CD8-positive, alpha-beta memory T cell (primary cell): Measurements from ENCODE around the gene PRCC. TPM values are rescaled to one million over a fixed set of nuclear protein-coding genes. Genes with fewer than 3 reads are reported as not detected.

Experiments used
- CTCF ChIA-PET: fragments of 350-600 bp; sonication (Branson Sonifier 250); formaldehyde crosslinking; loops from one replicate; lab custom pipeline; 2021; ENCODE audit warnings: antibody characterized with exemption; lab: Charles Lee
- POLR2A ChIA-PET: fragments of 350-600 bp; sonication (Branson Sonifier 250); formaldehyde crosslinking; loops from one replicate; lab custom pipeline; 2021; ENCODE audit warnings: antibody characterized with exemption; lab: Charles Lee
- DNase-seq, 5 donors: peaks; one replicate each; pipeline versions ENCODE4 v3.0.0 to v3.0.0-alpha.2; 2020 to 2022; ENCODE audit warnings: mixed read lengths in 1 of 5
- H3K27ac ChIP-seq: one replicate; pipeline ENCODE4 v1.7.0; 2013; ENCODE audit warnings: low read depth, mild to moderate bottlenecking, low read length, moderate library complexity
- H3K27me3 ChIP-seq: 2 replicates; pipeline ENCODE4 v1.7.0; 2013; ENCODE audit warnings: low read length, mild to moderate bottlenecking; ENCODE audit not compliant: insufficient read depth, poor library complexity, severe bottlenecking
- H3K36me3 ChIP-seq: 2 replicates; pipeline ENCODE4 v1.7.0; 2013; ENCODE audit warnings: mild to moderate bottlenecking, low read length, moderate library complexity; ENCODE audit not compliant: insufficient read depth
- H3K4me1 ChIP-seq: 2 replicates; pipeline ENCODE4 v1.7.0; 2013; ENCODE audit warnings: mild to moderate bottlenecking, low read length, moderate library complexity; ENCODE audit not compliant: insufficient read depth
- H3K4me3 ChIP-seq: 2 replicates; pipeline ENCODE4 v1.7.0; 2013; ENCODE audit warnings: mild to moderate bottlenecking, low read length
- H3K9me3 ChIP-seq: 2 replicates; pipeline ENCODE4 v1.7.0; 2013; ENCODE audit warnings: mild to moderate bottlenecking, low read length
- H3K27ac Mint-ChIP-seq, 8 donors: one replicate each; pipeline ENCODE4 v1.8.0; 2020 to 2021; ENCODE audit warnings: mixed read lengths in 8 of 8, mild to moderate bottlenecking in 6 of 8, inconsistent platforms in 3 of 8, moderate library complexity in 3 of 8
- H3K27me3 Mint-ChIP-seq, 2 donors: one replicate each; pipeline ENCODE4 v1.8.0; 2020 to 2021; ENCODE audit warnings: mixed read lengths in 2 of 2, mild to moderate bottlenecking in 1 of 2, moderate library complexity in 1 of 2
- H3K36me3 Mint-ChIP-seq, 3 donors: one replicate each; pipeline ENCODE4 v1.8.0; 2020 to 2021; ENCODE audit warnings: mixed read lengths in 3 of 3, inconsistent platforms in 1 of 3, mild to moderate bottlenecking in 1 of 3
- H3K4me1 Mint-ChIP-seq, 3 donors: one replicate each; pipeline ENCODE4 v1.8.0; 2020 to 2021; ENCODE audit warnings: mixed read lengths in 3 of 3, inconsistent platforms in 1 of 3, mild to moderate bottlenecking in 1 of 3
- H3K4me3 Mint-ChIP-seq, 7 donors: one replicate each; pipeline ENCODE4 v1.8.0; 2020 to 2021; ENCODE audit warnings: mixed read lengths in 7 of 7, mild to moderate bottlenecking in 6 of 7, moderate library complexity in 4 of 7, inconsistent platforms in 2 of 7
- H3K9me3 Mint-ChIP-seq, 5 donors: one replicate each; pipeline ENCODE4 v1.8.0; 2020 to 2022; ENCODE audit warnings: mixed read lengths in 5 of 5, mild to moderate bottlenecking in 3 of 5, moderate library complexity in 2 of 5, inconsistent platforms in 1 of 5
- polyA plus RNA-seq: library from polyadenylated mRNA; unstranded; fragments of 300-500 nt; fragmentation: Illumina TruSeq; gene quantifications from one replicate; pipeline ENCODE4 v1.2.3, GENCODE V29; 2021
- total RNA-seq, 2 experiments: library from RNA; stranded (reverse); gene quantifications; one replicate each; pipeline ENCODE4 v1.2.3, GENCODE V29; 2021

Gene PRCC, protein sequence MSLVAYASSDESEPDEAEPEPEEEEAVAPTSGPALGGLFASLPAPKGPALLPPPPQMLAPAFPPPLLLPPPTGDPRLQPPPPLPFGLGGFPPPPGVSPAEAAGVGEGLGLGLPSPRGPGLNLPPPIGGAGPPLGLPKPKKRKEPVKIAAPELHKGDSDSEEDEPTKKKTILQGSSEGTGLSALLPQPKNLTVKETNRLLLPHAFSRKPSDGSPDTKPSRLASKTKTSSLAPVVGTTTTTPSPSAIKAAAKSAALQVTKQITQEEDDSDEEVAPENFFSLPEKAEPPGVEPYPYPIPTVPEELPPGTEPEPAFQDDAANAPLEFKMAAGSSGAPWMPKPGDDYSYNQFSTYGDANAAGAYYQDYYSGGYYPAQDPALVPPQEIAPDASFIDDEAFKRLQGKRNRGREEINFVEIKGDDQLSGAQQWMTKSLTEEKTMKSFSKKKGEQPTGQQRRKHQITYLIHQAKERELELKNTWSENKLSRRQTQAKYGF
- total RNA-seq, result 100 to 1,000 TPM; 106 to 111 TPM
- 45.9 TPM for polyA plus RNA-seq

DNA sequence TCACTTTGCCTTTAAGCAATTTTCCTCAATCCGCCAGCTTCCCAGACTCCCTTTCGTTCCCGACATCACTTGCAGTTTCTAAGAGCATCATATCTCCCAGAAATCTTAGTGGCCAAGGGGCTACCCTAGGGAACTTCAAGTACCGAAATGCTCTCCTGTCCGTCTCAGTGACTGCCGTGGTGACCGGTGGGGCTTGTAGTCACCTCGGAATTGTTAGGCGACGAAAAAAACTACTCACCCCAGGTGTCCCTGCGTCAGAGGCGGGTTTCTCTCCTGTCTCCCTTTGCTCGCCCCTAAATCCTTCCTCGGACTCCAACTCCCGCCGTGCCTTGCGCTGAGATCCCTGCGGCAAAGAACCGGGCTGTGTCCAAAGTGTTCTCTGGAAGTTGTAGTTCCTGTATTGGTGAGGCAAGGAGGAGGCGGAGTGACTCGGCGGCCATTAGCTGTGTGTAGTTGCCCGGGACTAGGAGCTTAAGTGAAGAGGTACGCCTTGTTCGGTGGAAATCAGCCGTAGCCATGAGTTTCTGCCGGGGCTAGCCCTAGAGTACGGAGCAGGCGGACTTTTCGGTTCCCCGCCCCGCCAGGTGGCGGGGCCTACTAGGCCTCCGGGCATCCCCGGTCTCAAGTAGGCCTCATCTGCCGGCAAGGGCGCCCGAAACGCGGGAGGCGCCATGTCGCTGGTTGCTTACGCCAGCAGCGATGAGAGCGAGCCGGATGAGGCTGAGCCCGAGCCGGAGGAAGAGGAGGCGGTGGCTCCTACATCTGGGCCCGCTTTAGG, at the start of gene PRCC:
Gene PRCC, plus strand, starts transcription at position 435 of the 778 bp plus-strand sequence. Its CDS starts 237 bp downstream, at position 672.
- Mint-ChIP-seq H3K4me3 (no peak within 1 kb of the TSS), H3K27me3 (peaks cover 0 to 1% of the 10 kb centered on the region in 2 donors), H3K27ac (peak within 1 kb of the TSS in 2 of 8 donors; percentile 85 to 96), H3K9me3 (no peaks in the 10 kb centered on the region), H3K4me1 (peaks cover 28 to 46% (median 37%) of the 10 kb centered on the region in 3 donors), H3K36me3 (peaks cover 4 to 27% (median 4%) of the 10 kb centered on the region in 3 donors)
- Histone ChIP-seq H3K36me3 (peaks cover 12% of the 10 kb centered on the region), H3K9me3 (no peaks in the 10 kb centered on the region), H3K27ac (peak within 1 kb of the TSS; percentile 97), H3K27me3 (no peaks in the 10 kb centered on the region), H3K4me1 (peaks cover 42% of the 10 kb centered on the region), H3K4me3 (peak within 1 kb of the TSS; percentile 85)
- POLR2A ChIA-PET, result interaction anchor here (0.7 to 3.3 kb wide), 4 partner anchors 15 to 159 kb away, joined by 3 to 42 read pairs (median 22); partner anchors contain the start of genes HDGF, ISG20L2, METTL25B and MRPL24
- peak; percentile 93 to 99 (median 99) for DNase-seq
- CTCF ChIA-PET, result interaction anchor here (1.4 to 10.4 kb wide), 6 partner anchors 11 to 78 kb away, joined by 3 to 92 read pairs (median 8); partner anchors contain the start of genes HDGF, ISG20L2, METTL25B and MRPL24

DNA sequence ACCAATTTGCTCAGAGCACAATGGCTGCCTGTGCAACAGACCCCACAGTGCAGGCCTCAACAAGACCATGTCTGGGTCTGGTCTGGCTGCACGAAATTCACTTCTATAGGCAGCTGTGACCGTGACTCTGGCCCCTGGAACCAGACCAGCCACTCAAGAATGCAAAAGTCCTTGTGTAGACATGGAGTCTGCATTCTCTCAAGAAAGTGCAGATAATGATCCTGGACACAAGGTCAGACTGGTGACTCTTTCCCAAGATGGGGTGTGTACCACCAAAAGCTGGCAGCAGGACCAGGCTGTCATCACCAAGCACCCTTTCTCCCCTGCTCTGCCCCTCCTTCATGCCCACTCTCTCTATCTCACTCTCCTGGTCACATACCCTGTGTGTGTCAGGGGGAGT, 46.2 kb upstream of the PRCC start:
- no peaks in the 10 kb centered on the region for H3K9me3 Mint-ChIP-seq
- ChIA-PET CTCF (interaction anchor here (1.2 to 5.3 kb wide), 3 partner anchors 13 to 35 kb away, joined by 3 to 32 read pairs (median 3); no protein-coding TSS in a partner anchor), POLR2A (interaction anchor here (0.6 kb wide), 1 partner anchor 140 kb away, joined by 4 read pairs; the partner anchor contains the start of gene NTRK1)
- H3K4me1 ChIP-seq, result peaks cover 22% of the 10 kb centered on the region
- H3K27me3 Mint-ChIP-seq, result peaks cover 0 to 1% of the 10 kb centered on the region in 2 donors
- H3K27ac ChIP-seq, result no peak overlapping the region
- peak overlapping the region in 1 of 8 donors; percentile 46 for H3K27ac Mint-ChIP-seq
- no peak overlapping the region for H3K4me3 Mint-ChIP-seq
- peaks cover 18 to 20% (median 20%) of the 10 kb centered on the region in 3 donors for H3K4me1 Mint-ChIP-seq
- no peak for DNase-seq
- H3K9me3 ChIP-seq, result no peaks in the 10 kb centered on the region
- H3K4me3 ChIP-seq, result no peak overlapping the region
- no peaks in the 10 kb centered on the region for H3K27me3 ChIP-seq
- peaks cover 9 to 64% (median 15%) of the 10 kb centered on the region in 3 donors for H3K36me3 Mint-ChIP-seq
- peaks cover 44% of the 10 kb centered on the region for H3K36me3 ChIP-seq

DNA sequence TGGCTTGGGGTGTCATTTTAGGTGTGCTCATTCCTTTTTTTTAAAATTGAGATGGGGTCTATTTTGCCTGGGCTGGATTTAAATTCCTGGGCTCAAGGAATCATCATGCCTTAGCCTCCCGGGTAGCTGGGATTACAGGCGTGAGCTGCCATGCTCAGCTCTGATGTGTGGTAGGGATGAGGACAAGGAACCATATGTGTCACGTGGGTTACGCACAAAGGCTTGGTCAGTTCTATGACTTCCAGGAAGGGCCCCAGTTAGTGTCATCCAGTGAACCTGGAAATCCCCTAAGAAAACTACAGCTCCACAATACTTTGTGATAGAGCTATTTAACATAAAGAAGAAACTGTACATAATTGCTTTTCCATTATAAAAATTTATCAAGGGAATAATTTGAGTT, 45.8 kb upstream of the PRCC start:
- H3K4me1 Mint-ChIP-seq, result peaks cover 16 to 20% (median 20%) of the 10 kb centered on the region in 3 donors
- Histone ChIP-seq H3K27ac (no peak overlapping the region), H3K4me3 (no peak overlapping the region), H3K36me3 (peaks cover 44% of the 10 kb centered on the region), H3K27me3 (no peaks in the 10 kb centered on the region), H3K9me3 (no peaks in the 10 kb centered on the region), H3K4me1 (peaks cover 26% of the 10 kb centered on the region)
- H3K36me3 Mint-ChIP-seq, result peaks cover 9 to 63% (median 14%) of the 10 kb centered on the region in 3 donors
- peaks cover 0 to 1% of the 10 kb centered on the region in 2 donors for H3K27me3 Mint-ChIP-seq
- DNase-seq, result no peak
- ChIA-PET CTCF (interaction anchor here (1.2 to 5.3 kb wide), 3 partner anchors 13 to 35 kb away, joined by 3 to 32 read pairs (median 3); no protein-coding TSS in a partner anchor), POLR2A (interaction anchor here (0.6 kb wide), 1 partner anchor 139 kb away, joined by 4 read pairs; the partner anchor contains the start of gene NTRK1)
- no peak overlapping the region for H3K4me3 Mint-ChIP-seq
- peak overlapping the region in 2 of 8 donors; percentile 32 to 74 for H3K27ac Mint-ChIP-seq
- H3K9me3 Mint-ChIP-seq, result no peaks in the 10 kb centered on the region

DNA sequence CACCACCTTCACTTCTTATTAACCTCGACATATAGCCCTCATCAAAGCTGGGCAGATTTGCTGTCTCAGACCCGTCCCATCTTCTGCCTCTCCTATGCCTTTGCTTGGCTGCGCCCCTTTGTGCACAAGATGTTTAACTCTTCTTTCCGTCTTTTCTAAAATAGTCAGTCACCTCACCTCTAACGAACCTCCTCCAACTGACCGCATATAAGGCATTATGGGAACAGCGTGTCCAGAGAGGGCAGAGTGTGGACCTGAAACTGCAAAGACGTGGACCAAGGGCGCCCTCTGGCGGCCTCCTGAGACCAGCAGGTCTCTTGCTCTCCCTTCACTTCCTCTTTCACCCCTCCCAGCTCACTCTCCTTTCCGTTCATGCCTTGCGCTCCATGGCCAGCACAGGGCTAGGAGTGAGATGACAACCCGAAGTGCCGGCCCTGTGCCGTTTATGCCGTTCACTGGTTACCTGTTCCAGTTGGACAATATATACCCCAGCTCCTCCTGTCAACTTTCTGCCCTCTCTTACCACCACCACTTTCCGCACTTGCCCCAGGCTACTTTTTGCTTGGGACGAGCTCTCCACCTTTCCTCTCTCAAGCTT, 41.6 kb upstream of the PRCC start:
- POLR2A ChIA-PET, result interaction anchor here (0.9 to 4.2 kb wide), 6 partner anchors 15 to 41 kb away, joined by 3 to 28 read pairs (median 4); partner anchors contain the start of genes CRABP2, HDGF and PRCC
- H3K27me3 Mint-ChIP-seq, result peaks cover 0 to 2% of the 10 kb centered on the region in 2 donors
- H3K27ac ChIP-seq, result peak overlapping the region; percentile 44
- peak; percentile 72 to 84 (median 76) for DNase-seq
- CTCF ChIA-PET, result interaction anchor here (0.8 to 6.5 kb wide), 46 partner anchors 9 to 340 kb away, joined by 3 to 183 read pairs (median 6); partner anchors contain the start of genes CRABP2, HDGF, INSRR and MRPL24
- H3K4me3 Mint-ChIP-seq, result no peak overlapping the region
- peaks cover 39% of the 10 kb centered on the region for H3K4me1 ChIP-seq
- peaks cover 33% of the 10 kb centered on the region for H3K36me3 ChIP-seq
- peak overlapping the region; percentile 80 for H3K4me3 ChIP-seq
- no peaks in the 10 kb centered on the region for H3K27me3 ChIP-seq
- H3K36me3 Mint-ChIP-seq, result peaks cover 9 to 54% (median 13%) of the 10 kb centered on the region in 3 donors
- no peaks in the 10 kb centered on the region for H3K9me3 ChIP-seq
- H3K4me1 Mint-ChIP-seq, result peaks cover 29 to 34% (median 31%) of the 10 kb centered on the region in 3 donors
- no peaks in the 10 kb centered on the region for H3K9me3 Mint-ChIP-seq
- H3K27ac Mint-ChIP-seq, result no peak overlapping the region

DNA sequence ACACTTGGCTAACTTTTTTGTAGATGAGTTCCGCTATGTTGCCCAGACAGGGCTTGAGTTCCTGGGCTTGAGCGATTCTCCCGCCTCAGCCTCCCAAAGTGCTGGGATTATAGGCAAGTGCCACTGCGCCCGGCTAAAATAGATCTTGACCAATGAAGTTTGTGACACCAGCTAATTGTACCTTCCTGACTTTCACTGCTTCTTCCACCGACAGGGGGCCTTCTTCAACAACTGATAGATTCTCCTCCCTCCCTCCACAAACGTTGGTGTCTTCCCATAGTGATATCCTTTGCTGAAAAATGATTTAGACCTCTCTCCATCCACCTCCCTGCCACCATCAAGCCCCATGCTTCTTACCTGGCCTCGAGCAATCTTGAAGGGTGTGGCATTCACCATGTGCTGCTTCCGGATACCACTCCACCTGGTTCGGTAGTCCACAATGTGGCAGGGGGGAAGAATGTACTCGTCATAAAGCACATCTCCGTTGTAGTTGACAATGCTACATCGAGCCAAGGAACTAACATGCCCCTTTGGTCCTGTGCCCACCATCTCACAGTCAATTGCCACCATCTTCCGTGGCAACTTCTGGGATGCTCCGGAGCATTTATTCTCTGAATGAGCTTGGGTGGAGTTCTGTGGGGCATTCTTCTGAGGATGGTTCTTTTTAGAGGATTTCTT, 40.6 kb upstream of the PRCC start:
- H3K4me1 ChIP-seq, result peaks cover 39% of the 10 kb centered on the region
- peak overlapping the region; percentile 98 for H3K27ac ChIP-seq
- H3K4me3 Mint-ChIP-seq, result no peak overlapping the region
- H3K27me3 Mint-ChIP-seq, result peaks cover 0 to 2% of the 10 kb centered on the region in 2 donors
- H3K9me3 Mint-ChIP-seq, result no peaks in the 10 kb centered on the region
- ChIA-PET POLR2A (interaction anchor here (1.0 to 4.2 kb wide), 6 partner anchors 14 to 40 kb away, joined by 4 to 45 read pairs (median 16); partner anchors contain the start of genes CRABP2, HDGF, MRPL24 and PRCC), CTCF (interaction anchor here (0.8 to 6.5 kb wide), 46 partner anchors 9 to 341 kb away, joined by 3 to 183 read pairs (median 6); partner anchors contain the start of genes CRABP2, HDGF, INSRR and MRPL24)
- H3K27ac Mint-ChIP-seq, result peak overlapping the region in 1 of 8 donors; percentile 99
- H3K4me1 Mint-ChIP-seq, result peaks cover 31 to 34% (median 33%) of the 10 kb centered on the region in 3 donors
- no peaks in the 10 kb centered on the region for H3K9me3 ChIP-seq
- peak in 3 of 5 donors; percentile 36 to 48 (median 39) for DNase-seq
- no peaks in the 10 kb centered on the region for H3K27me3 ChIP-seq
- peak overlapping the region; percentile 80 for H3K4me3 ChIP-seq
- peaks cover 24% of the 10 kb centered on the region for H3K36me3 ChIP-seq
- peaks cover 9 to 44% (median 13%) of the 10 kb centered on the region in 3 donors for H3K36me3 Mint-ChIP-seq

DNA sequence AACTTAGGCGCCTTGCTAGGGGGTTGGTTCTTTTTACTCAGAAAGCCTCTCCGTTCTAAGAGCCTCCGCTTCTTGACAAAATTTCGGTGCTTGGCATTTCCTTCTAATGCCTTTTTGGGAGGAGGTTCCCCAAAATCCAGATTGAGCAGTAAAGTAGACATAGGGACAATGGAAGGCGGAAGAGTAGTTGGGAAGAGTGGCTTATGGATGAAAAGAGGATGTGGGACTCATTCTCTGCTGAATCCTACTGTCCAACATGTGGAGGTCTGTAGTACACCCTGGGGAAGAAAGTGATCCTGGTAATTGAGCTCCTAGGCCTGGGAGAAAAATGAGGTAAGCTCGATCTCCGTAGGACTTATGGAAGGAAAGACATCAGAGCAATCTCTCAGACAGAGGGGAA, 39.8 kb upstream of the PRCC start:
- H3K27me3 ChIP-seq, result no peaks in the 10 kb centered on the region

More for the DNA sequence above, 39.8 kb upstream of the PRCC start:
- DNase-seq, result no peak
- H3K36me3 Mint-ChIP-seq, result peaks cover 9 to 42% (median 13%) of the 10 kb centered on the region in 3 donors
- peak overlapping the region in 4 of 8 donors; percentile 99 to 100 (median 99) for H3K27ac Mint-ChIP-seq
- Histone ChIP-seq H3K9me3 (no peaks in the 10 kb centered on the region), H3K27ac (peak overlapping the region; percentile 98), H3K36me3 (peaks cover 21% of the 10 kb centered on the region), H3K4me1 (peaks cover 39% of the 10 kb centered on the region), H3K4me3 (peak overlapping the region; percentile 80)
- ChIA-PET POLR2A (interaction anchor here (0.8 to 4.2 kb wide), 7 partner anchors 13 to 133 kb away, joined by 3 to 45 read pairs (median 9); partner anchors contain the start of genes HDGF, MRPL24, NTRK1 and PRCC), CTCF (interaction anchor here (0.6 to 6.5 kb wide), 18 partner anchors 13 to 162 kb away, joined by 3 to 183 read pairs (median 14); partner anchors contain the start of genes CRABP2, HDGF, INSRR and MRPL24)
- peaks cover 0 to 2% of the 10 kb centered on the region in 2 donors for H3K27me3 Mint-ChIP-seq
- H3K9me3 Mint-ChIP-seq, result no peaks in the 10 kb centered on the region
- peaks cover 31 to 33% (median 32%) of the 10 kb centered on the region in 3 donors for H3K4me1 Mint-ChIP-seq
- H3K4me3 Mint-ChIP-seq, result no peak overlapping the region
